HUDEP-2 (cell line): ENCODE data around the gene PRSS50.
"Not testable (repeated sequence)": the region's sequence is repeated elsewhere in the genome, so short reads cannot be mapped to it uniquely, and the experiment has no call there.

ENCODE experiments used
- DNase-seq, 76 experiments: peaks; one replicate each; lab custom pipeline; 2025; ENCODE audit not compliant: unreplicated experiment in 76 of 76; lab: John Stamatoyannopoulos, UW

PRSS50 gene

DNA sequence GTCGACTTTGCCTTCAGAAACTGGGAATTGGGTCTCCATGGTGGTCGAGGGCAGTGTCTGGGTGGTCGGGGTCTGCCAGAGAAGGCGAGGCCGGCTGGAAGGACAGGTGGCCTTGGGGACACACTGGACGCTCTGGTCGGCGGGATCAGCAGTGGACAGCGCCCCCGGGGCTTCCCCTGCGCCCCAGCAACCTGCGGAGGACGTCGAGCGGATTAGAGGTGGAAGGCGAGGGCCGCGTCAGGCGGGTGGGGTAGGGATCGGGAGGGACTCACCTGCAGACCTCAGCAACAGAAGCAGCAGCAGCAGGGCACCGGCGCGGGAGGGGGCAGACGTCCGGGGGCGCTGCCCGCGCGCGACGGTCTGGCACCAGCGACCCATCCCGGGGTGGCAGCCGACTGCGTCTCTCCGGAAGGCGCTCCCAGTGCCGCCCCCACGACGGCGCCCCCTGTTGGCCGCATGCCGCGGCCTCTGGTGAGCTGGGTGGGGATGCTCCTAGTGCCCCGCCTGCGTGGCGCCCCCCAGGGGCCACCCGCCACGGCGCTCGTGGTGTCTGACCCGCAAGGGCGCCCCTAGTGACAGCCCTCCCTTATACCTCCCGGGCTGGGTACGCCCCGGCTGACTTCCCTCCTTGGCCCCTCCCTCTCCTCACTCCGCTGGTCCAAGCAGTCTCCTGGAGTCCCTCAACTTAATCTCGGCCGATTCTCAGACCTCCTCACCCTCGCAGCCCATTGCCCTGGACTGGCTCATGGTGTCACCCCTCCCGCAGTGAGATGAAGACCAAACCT is at the start of gene PRSS50:
Gene PRSS50 (minus strand): TSS at position 423 of the 785 bp plus-strand sequence. CDS start 45 bp downstream, at position 378.
- DNase-seq = peak in 16 of 76 experiments; percentile 6 to 39 (median 16)

GRCh38 chr3:46764206-46764605 is 46.5 kb upstream of the PRSS50 start:
- DNase-seq = no peak

DNA sequence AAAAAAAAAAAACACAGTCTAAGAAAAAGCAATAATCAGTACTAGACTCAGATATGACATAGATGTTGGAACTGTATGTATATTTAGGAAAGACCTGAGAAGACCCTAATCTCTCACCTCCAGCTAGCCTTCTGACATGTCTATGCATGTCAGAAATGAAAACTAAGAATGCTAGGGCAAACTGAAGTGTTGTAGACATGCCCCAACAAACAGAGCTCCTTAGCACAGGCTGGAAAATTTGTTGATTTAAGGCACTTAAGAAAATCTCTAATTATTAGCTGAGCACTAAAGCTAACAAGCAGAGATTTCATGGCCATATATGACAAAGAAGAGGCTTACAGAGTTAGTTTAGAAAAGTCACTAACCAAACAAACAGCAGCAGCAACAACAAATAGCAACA is 45.5 kb upstream of the PRSS50 start:
- DNase-seq = no peak

- no peak for DNase-seq
Observed at GRCh38 chr3:46759239-46760167, 41.8 kb upstream of the PRSS50 start.

DNA sequence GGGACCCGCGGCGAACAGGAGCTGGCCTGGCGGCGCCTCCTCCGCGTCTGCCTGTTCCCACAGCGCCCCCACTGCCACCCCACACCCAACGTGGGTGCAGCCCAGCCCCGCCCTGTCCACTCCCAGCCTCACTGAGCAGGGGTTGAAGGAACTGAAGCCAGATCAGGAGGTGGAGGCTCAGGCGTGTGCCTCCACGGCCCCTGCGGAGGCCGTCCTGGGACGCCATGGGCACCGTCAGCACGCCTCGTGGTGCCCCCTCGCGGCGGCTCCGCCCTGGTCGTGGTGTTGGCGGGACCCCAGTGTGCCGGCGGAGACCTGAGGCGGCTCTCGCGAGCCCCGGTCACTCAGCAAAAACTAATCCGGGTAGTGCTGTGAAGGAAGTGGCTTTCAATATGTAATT is 39.0 kb upstream of the PRSS50 start:
- DNase-seq = no peak

DNA sequence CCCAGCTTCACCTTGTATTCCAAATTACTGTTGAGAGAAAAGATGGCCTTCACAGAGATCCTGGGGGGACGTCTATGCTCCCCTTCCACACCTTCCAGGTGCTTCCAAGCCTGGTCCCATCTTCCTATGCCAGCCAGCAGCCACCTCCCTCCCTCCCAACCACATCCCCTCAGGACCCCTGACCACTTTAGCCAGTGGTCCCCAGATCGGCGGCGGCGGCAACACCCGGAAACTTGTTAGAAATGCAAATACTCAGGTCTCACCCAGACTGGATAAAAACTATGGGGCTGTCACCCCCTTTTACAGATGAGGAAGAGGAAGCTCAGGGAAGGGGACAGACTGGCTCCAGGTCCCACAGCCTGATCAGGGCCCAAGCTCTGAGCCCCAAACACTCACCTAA is 38.0 kb upstream of the PRSS50 start:
- DNase-seq = no peak

- DNase-seq = not testable (repeated sequence)
Observed at GRCh38 chr3:46753127-46753526, 35.5 kb upstream of the PRSS50 start.

GRCh38 chr3:46750555-46751038 is 32.9 kb upstream of the PRSS50 start:
- DNase-seq = no peak

- no peak for DNase-seq
Observed at GRCh38 chr3:46749129-46749528, 31.5 kb upstream of the PRSS50 start.

DNA sequence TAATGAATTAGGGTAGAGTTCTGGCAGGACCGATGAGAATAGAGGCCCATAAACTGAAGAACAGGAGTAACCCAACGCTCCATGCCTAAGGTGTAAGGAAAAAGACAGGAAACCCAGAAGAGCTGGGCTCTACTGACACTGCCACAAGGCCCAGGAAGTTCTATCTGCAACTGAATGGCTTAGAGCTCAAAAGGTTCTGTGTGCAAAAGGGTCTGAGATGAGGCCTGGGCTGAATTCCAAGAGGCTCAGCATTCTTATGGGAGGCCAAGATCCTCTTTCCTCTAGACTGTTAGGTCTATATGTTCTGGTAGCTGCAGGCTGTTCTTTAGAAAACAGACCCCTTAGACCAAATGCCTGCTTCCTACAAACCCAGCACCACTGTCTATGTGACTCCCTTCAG is 30.5 kb upstream of the PRSS50 start:
- no peak for DNase-seq

GRCh38 chr3:46746711-46747110 is 29.0 kb upstream of the PRSS50 start:
- no peak for DNase-seq

DNA sequence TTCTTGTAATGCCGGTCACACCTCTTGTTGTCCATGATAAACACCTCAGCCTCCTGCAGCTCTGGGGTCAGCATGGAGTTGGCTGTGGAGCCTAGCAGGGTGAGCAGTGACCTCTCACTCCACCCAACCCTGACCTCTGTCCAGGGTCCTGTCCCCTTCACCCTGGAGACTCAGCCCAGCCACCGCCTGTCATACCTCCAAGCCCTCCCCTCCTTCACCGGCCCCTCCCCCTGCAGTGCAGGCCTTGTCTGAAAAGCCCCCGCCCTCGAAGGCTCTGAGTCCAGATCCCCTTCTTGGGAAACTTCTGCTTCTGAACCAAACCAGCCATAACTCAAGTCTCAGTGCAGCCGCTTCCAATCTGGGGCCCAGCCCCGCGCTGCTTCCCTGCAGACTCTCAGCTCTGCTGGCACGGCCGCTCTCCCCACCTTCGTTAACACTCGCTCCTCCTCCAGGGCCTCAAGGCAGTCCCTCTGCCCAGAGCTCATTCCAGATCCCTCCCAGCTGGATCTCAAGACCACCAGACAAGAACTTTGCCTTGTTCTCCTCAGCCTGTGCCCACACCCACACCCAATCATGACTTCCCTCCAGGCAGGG is 25.4 kb upstream of the PRSS50 start:
- DNase-seq = no peak

- DNase-seq = not testable (repeated sequence)
Observed at GRCh38 chr3:46739565-46739964, 21.9 kb upstream of the PRSS50 start.

DNA sequence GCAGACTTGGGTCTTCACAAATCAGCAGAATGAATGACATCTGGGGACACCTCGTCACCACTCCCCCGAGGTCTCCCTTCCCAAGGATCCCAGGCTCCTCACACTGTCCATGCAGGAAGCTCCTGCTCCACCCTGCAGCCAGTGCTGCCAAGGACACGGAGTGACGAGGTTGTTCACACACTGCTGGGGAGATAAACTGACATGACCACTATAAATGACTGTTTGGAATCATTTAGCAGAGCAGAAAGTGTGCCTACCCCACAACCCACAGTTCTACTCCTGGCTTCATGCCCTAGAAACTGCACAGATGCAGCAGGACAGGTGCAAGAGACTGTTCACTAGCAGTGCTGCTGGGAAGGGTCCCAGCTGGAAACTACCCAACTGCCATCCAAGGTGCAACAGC is 19.7 kb upstream of the PRSS50 start:
- no peak for DNase-seq

GRCh38 chr3:46736006-46736872 is 18.6 kb upstream of the PRSS50 start:
- no peak for DNase-seq

DNA sequence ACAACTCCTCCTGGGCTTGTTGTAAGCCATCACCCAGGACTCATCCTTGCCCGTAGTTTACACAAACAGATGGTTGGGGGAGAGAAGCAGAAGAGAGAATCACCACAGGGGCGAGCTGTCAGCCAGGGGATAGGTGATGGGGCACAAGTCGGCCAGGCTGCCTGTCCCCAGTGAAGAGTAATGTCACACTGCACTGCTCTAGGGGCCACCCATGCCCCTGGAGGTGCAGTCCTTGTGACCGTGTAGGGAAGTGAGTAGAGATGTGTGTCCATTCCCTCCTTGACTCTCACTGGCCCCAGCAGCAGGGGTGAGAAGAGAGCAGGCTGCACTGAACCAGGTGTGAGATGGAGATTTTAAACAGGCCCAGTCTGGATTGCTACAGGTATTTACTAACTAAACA is 17.1 kb upstream of the PRSS50 start:
- no peak for DNase-seq

DNA sequence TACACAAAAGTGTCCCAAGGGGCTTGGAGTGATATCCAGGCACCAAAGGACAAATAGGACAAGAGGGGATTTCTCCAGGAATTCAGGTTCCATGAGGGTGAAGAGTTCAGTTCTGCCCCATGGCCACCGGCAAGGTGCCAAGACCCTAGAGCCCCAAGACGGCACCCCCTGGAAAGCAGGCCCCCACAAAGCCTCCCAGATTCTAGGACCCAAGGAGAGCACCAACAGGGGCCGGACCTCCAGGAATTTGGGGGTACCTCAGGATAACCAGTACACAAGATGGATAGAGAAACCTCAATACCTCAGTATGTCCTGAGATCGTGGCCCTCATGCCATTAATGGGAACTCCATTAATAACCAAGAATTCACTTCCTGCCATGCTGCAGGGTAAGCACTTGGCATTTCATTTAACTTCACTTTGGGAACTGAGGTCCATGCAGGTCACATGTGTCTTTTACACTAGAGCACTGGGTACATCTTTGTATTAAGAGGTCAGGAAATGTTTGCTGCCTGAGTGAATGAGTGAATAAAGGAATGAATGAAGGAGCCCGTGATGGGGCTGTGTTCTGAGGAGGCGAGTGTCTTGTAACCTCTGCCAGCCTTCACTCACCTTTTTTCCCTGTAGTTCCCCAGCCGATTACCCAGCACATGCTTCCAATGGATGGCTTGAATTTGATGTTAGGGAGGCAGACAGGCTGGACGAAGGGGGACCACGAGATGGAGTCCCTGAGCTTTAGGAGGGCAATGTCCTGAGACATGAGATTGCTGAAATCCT is 15.5 kb upstream of the PRSS50 start:
- DNase-seq = no peak

- DNase-seq = no peak
Observed at GRCh38 chr3:46731795-46732194, 14.1 kb upstream of the PRSS50 start.

DNA sequence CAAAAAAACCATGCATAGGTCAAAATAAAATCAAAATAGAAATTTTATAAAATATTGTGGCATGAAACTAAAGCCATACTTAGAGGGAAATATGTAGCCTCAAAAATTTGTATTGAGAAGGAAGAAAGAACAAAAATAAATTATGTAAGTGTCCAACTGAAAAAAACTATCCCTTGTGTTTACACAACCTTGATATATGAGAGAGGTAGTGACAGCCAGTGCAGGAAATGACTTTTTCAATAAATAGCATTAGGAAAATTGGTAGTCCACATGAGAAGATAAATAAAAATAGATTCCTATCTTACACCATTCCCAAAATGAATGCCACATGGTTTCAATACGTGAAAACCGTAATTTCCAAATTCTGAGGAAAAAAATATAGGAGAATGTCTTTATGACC is 13.2 kb upstream of the PRSS50 start:
- DNase-seq = no peak
